ENCODE data around the gene HMBS. TPM values are rescaled to one million over a fixed set of nuclear protein-coding genes. Genes with fewer than 3 reads are reported as not detected.

Gene HMBS
- total RNA-seq, 4 donors from 2014 or later: 10.8 to 353 (median 21.3) TPM; not detected in 1

GRCh38 chr11:119061256-119061655, 23.4 kb upstream of the HMBS start:
- no peaks in the 10 kb centered on the region for H3K36me3 ChIP-seq
- no peak for TF ChIP-seq CTCF (IDR thresholded peaks at IDR 0.05)
- no peak for TF ChIP-seq POLR2A (IDR thresholded peaks at IDR 0.05)
- TF ChIP-seq EP300 (IDR thresholded peaks at IDR 0.05; ENCODE audit: low read depth): no peak
- TF ChIP-seq POLR2AphosphoS5 (IDR thresholded peaks at IDR 0.05): no peak
- in situ Hi-C loops (cut with MboI; ENCODE audit: low pct_ligation_motif_present in 1 of 4, low pct_unique_long_range_greater_than_20kb in 1 of 4, low sequenced_read_pairs in 3 of 4) (no loop called here), intact Hi-C loops (cut with DNase I; ENCODE audit: low total_unique reads) (no loop called here)
- 97% methylated on average over 3 of the region's 3 CpGs; no CpG with 5 or more reads in 1 of the 2 donors for WGBS, 2 donors (ENCODE audit: low coverage in 1 of 2)
- no peak for DNase-seq
- H3K27me3 ChIP-seq: no peaks in the 10 kb centered on the region
- peaks cover 9 to 22% (median 15%) of the 10 kb centered on the region in 4 donors for H3K4me1 ChIP-seq
- no peak overlapping the region for H3K27ac ChIP-seq
- no peaks in the 10 kb centered on the region for H3K9me3 ChIP-seq
- no peak overlapping the region for H3K4me3 ChIP-seq

GRCh38 chr11:119062779-119063178, 21.9 kb upstream of the HMBS start:
- WGBS, 2 donors (ENCODE audit: low coverage in 1 of 2): 67% methylated on average over 5 of the region's 5 CpGs; no CpG with 5 or more reads in 1 of the 2 donors
- Histone ChIP-seq H3K4me3 (no peak overlapping the region), H3K9me3 (no peaks in the 10 kb centered on the region), H3K4me1 (peaks cover 13 to 25% (median 17%) of the 10 kb centered on the region in 4 donors), H3K27ac (no peak overlapping the region), H3K36me3 (no peaks in the 10 kb centered on the region), H3K27me3 (no peaks in the 10 kb centered on the region)
- TF ChIP-seq CTCF (IDR thresholded peaks at IDR 0.05) (no peak), POLR2A (IDR thresholded peaks at IDR 0.05) (no peak), POLR2AphosphoS5 (IDR thresholded peaks at IDR 0.05) (no peak), EP300 (IDR thresholded peaks at IDR 0.05; ENCODE audit: low read depth) (no peak)
- in situ Hi-C loops (cut with MboI; ENCODE audit: low pct_ligation_motif_present in 1 of 4, low pct_unique_long_range_greater_than_20kb in 1 of 4, low sequenced_read_pairs in 3 of 4) (no loop called here), intact Hi-C loops (cut with DNase I; ENCODE audit: low total_unique reads) (no loop called here)
- peak; percentile 46 for DNase-seq

- Histone ChIP-seq H3K36me3 (peaks cover 0 to 6% (median 0%) of the 10 kb centered on the region in 4 donors), H3K27ac (no peak overlapping the region), H3K4me3 (no peak overlapping the region), H3K27me3 (no peaks in the 10 kb centered on the region), H3K9me3 (no peaks in the 10 kb centered on the region), H3K4me1 (peaks cover 14 to 36% (median 22%) of the 10 kb centered on the region in 4 donors)
- TF ChIP-seq CTCF (IDR thresholded peaks at IDR 0.05) (peak in 4 of 5 experiments; percentile 12 to 25 (median 18)), EP300 (IDR thresholded peaks at IDR 0.05; ENCODE audit: low read depth) (no peak)
- in situ Hi-C loops (cut with MboI; ENCODE audit: low pct_ligation_motif_present in 1 of 4, low pct_unique_long_range_greater_than_20kb in 1 of 4, low sequenced_read_pairs in 3 of 4) (no loop called here), intact Hi-C loops (cut with DNase I; ENCODE audit: low total_unique reads) (no loop called here)
- 69 to 80% methylated on average over 1 to 4 of the region's 4 CpGs for WGBS, 2 donors (ENCODE audit: low coverage in 1 of 2)
- peak; percentile 20 for DNase-seq
These were observed 19.3 kb upstream of the HMBS start for GRCh38 chr11:119065369-119065768.

- Histone ChIP-seq H3K27ac (peak within 1 kb of the TSS; percentile 88 to 97 (median 90)), H3K4me3 (peak within 1 kb of the TSS; percentile 80 to 99 (median 90)), H3K4me1 (peaks cover 14 to 35% (median 22%) of the 10 kb centered on the region in 4 donors), H3K9me3 (no peaks in the 10 kb centered on the region), H3K36me3 (peaks cover 0 to 27% (median 11%) of the 10 kb centered on the region in 4 donors), H3K27me3 (no peaks in the 10 kb centered on the region)
- WGBS, 2 donors (ENCODE audit: low coverage in 1 of 2): 0 to 1% methylated on average over 7 to 49 of the region's 49 CpGs
- in situ Hi-C loops (cut with MboI; ENCODE audit: low pct_ligation_motif_present in 1 of 4, low pct_unique_long_range_greater_than_20kb in 1 of 4, low sequenced_read_pairs in 3 of 4): no loop called here
- intact Hi-C loops (cut with DNase I; ENCODE audit: low total_unique reads): no loop called here
- peak; percentile 99 for DNase-seq
- peak; percentile 78 for TF ChIP-seq POLR2A (IDR thresholded peaks at IDR 0.05)
- TF ChIP-seq POLR2AphosphoS5 (IDR thresholded peaks at IDR 0.05): peak; percentile 80 to 89 (median 89)
- TF ChIP-seq CTCF (IDR thresholded peaks at IDR 0.05): peak in 1 of 5 experiments; percentile 4
- peak; percentile 2 for TF ChIP-seq EP300 (IDR thresholded peaks at IDR 0.05; ENCODE audit: low read depth)
These were observed 17.1 kb upstream of the HMBS start, which contains the start of gene VPS11 for GRCh38 chr11:119067371-119068222. Gene VPS11, plus strand, starts transcription at chr11:119067818. Its CDS starts 6 bp downstream, at chr11:119067824.

Measured in transverse colon (tissue), 4 donors.